HG03175 (cell line): ENCODE data around the gene PRKAG1.

Source experiments
- ATAC-seq: cut with Tn5 transposase; IDR thresholded peaks from one replicate; pipeline ENCODE4 v1.9.1; 2021; ENCODE audit warnings: mild to moderate bottlenecking, moderate library complexity; ENCODE audit not compliant: unreplicated experiment

PRKAG1 gene

GRCh38 chr12:49050507-49051372, 32.2 kb upstream of the PRKAG1 start:
- no peak for ATAC-seq

- no peak for ATAC-seq
These were observed 31.1 kb upstream of the PRKAG1 start for GRCh38 chr12:49049566-49050224.

- no peak for ATAC-seq
These were observed 30.4 kb upstream of the PRKAG1 start for GRCh38 chr12:49048953-49049352.

- ATAC-seq: no peak
These were observed 27.7 kb upstream of the PRKAG1 start for GRCh38 chr12:49046129-49046895.

GRCh38 chr12:49044660-49045059, 26.1 kb upstream of the PRKAG1 start:
- ATAC-seq: no peak

GRCh38 chr12:49043856-49044258, 25.3 kb upstream of the PRKAG1 start:
- no peak for ATAC-seq

GRCh38 chr12:49043241-49043640, 24.7 kb upstream of the PRKAG1 start:
- ATAC-seq: no peak

- ATAC-seq: no peak
These were observed 23.4 kb upstream of the PRKAG1 start for GRCh38 chr12:49041881-49042484.

GRCh38 chr12:49041036-49041880, 22.7 kb upstream of the PRKAG1 start:
- ATAC-seq: no peak

- no peak for ATAC-seq
These were observed 21.8 kb upstream of the PRKAG1 start for GRCh38 chr12:49040364-49040855.

- no peak for ATAC-seq
These were observed 21.1 kb upstream of the PRKAG1 start for GRCh38 chr12:49039421-49040363.

GRCh38 chr12:49038291-49038955, 19.8 kb upstream of the PRKAG1 start:
- ATAC-seq: no peak

GRCh38 chr12:49037947-49038237, 19.3 kb upstream of the PRKAG1 start:
- no peak for ATAC-seq

- no peak for ATAC-seq
These were observed 18.8 kb upstream of the PRKAG1 start for GRCh38 chr12:49037111-49037946.

- no peak for ATAC-seq
These were observed 17.5 kb upstream of the PRKAG1 start for GRCh38 chr12:49036029-49036428.

GRCh38 chr12:49034286-49034622, 15.7 kb upstream of the PRKAG1 start:
- ATAC-seq: no peak

GRCh38 chr12:49033611-49034285, 15.2 kb upstream of the PRKAG1 start:
- no peak for ATAC-seq
